Trophoblast cell (in vitro differentiated cells and primary cell): ENCODE data around the gene ACOD1.

Experiments
- DNase-seq, 2 donors: peaks; one replicate each; pipeline ENCODE4 v3.0.0-alpha.2; 2016
- H2AFZ ChIP-seq: 2 replicates; pipeline ENCODE4 v1.6.1; 2013; ENCODE audit warnings: low read length, moderate library complexity, mild to moderate bottlenecking; ENCODE audit not compliant: insufficient read depth, poor library complexity
- H2AK5ac ChIP-seq: 2 replicates; pipeline ENCODE4 v1.6.1; 2013; ENCODE audit warnings: mild to moderate bottlenecking, low read length
- H2BK120ac ChIP-seq: 2 replicates; pipeline ENCODE4 v1.6.1; 2013; ENCODE audit warnings: low read length, mild to moderate bottlenecking, moderate library complexity; ENCODE audit not compliant: insufficient read depth, poor library complexity
- H2BK12ac ChIP-seq: 2 replicates; pipeline ENCODE4 v1.6.1; 2013; ENCODE audit warnings: mild to moderate bottlenecking, low read length, moderate library complexity
- H2BK5ac ChIP-seq: 2 replicates; pipeline ENCODE4 v1.6.1; 2013; ENCODE audit warnings: low read length, low read depth, moderate library complexity, mild to moderate bottlenecking; ENCODE audit not compliant: poor library complexity
- H3K14ac ChIP-seq: 2 replicates; pipeline ENCODE4 v1.6.1; 2013; ENCODE audit warnings: mild to moderate bottlenecking, low read length
- H3K18ac ChIP-seq: 2 replicates; pipeline ENCODE4 v1.6.1; 2013; ENCODE audit warnings: mild to moderate bottlenecking, low read length
- H3K23ac ChIP-seq: 2 replicates; pipeline ENCODE4 v1.6.1; 2013; ENCODE audit warnings: low read length
- H3K27ac ChIP-seq: 2 replicates; pipeline ENCODE4 v1.5.1; 2013; ENCODE audit warnings: low read depth, mild to moderate bottlenecking, inconsistent platforms, low read length, moderate library complexity
- H3K27me3 ChIP-seq: 2 replicates; pipeline ENCODE4 v1.6.1; 2013; ENCODE audit warnings: inconsistent platforms, mild to moderate bottlenecking, low read length, moderate library complexity; ENCODE audit not compliant: insufficient read depth
- H3K36me3 ChIP-seq, 2 experiments: 1 replicate in 1 of 2; 2 replicates in 1 of 2; pipeline ENCODE4 v1.6.1; 2013; ENCODE audit warnings: low read length in 2 of 2, mild to moderate bottlenecking in 2 of 2, moderate library complexity in 1 of 2; ENCODE audit not compliant: insufficient read depth in 2 of 2, control insufficient read depth in 1 of 2
- H3K4ac ChIP-seq: 2 replicates; pipeline ENCODE4 v1.6.1; 2013; ENCODE audit warnings: low read depth, mild to moderate bottlenecking, low read length, moderate library complexity
- H3K4me1 ChIP-seq, 2 experiments: 1 replicate in 1 of 2; 2 replicates in 1 of 2; pipeline ENCODE4 v1.6.1; 2013; ENCODE audit warnings: low read length in 2 of 2, mild to moderate bottlenecking in 2 of 2, moderate library complexity in 1 of 2; ENCODE audit not compliant: insufficient read depth in 2 of 2, control insufficient read depth in 1 of 2
- H3K4me2 ChIP-seq: 2 replicates; pipeline ENCODE4 v1.6.1; 2013; ENCODE audit warnings: inconsistent platforms, mild to moderate bottlenecking, low read length, moderate library complexity
- H3K4me3 ChIP-seq: 2 replicates; pipeline ENCODE4 v1.5.1; 2013; ENCODE audit warnings: mild to moderate bottlenecking, low read depth, low read length, inconsistent platforms
- H3K79me1 ChIP-seq: one replicate; pipeline ENCODE4 v1.6.1; 2013; ENCODE audit warnings: low read length
- H3K79me2 ChIP-seq: 2 replicates; pipeline ENCODE4 v1.6.1; 2013; ENCODE audit warnings: low read length, mild to moderate bottlenecking; ENCODE audit not compliant: control insufficient read depth, insufficient read depth, poor library complexity
- H3K9ac ChIP-seq: 2 replicates; pipeline ENCODE4 v1.6.1; 2013; ENCODE audit warnings: mild to moderate bottlenecking, low read length
- H3K9me3 ChIP-seq: 2 replicates; pipeline ENCODE4 v1.6.1; 2013; ENCODE audit warnings: low read depth, mild to moderate bottlenecking, control low read depth, inconsistent platforms, low read length; ENCODE audit not compliant: insufficient read depth
- H4K12ac ChIP-seq: 2 replicates; pipeline ENCODE4 v1.6.1; 2013; ENCODE audit warnings: low read depth, mild to moderate bottlenecking, low read length, moderate library complexity
- H4K8ac ChIP-seq: 2 replicates; pipeline ENCODE4 v1.6.1; 2013; ENCODE audit warnings: low read depth, mild to moderate bottlenecking, low read length, moderate library complexity
- H4K91ac ChIP-seq: one replicate; pipeline ENCODE4 v1.6.1; 2013; ENCODE audit warnings: low read depth, mild to moderate bottlenecking, low read length, moderate library complexity
- WGBS: extraction: QIAGEN DNeasy Blood & Tissue Kit; methylation state at CpG from one replicate; pipeline ENCODE4 v1.1.7; 2013; ENCODE audit warnings: missing lambda C conversion rate; ENCODE audit not compliant: insufficient read length, insufficient coverage; ENCODE audit errors: extremely low coverage; 5-methylcytosine and 5-hydroxymethylcytosine counted together

ACOD1 gene

DNA sequence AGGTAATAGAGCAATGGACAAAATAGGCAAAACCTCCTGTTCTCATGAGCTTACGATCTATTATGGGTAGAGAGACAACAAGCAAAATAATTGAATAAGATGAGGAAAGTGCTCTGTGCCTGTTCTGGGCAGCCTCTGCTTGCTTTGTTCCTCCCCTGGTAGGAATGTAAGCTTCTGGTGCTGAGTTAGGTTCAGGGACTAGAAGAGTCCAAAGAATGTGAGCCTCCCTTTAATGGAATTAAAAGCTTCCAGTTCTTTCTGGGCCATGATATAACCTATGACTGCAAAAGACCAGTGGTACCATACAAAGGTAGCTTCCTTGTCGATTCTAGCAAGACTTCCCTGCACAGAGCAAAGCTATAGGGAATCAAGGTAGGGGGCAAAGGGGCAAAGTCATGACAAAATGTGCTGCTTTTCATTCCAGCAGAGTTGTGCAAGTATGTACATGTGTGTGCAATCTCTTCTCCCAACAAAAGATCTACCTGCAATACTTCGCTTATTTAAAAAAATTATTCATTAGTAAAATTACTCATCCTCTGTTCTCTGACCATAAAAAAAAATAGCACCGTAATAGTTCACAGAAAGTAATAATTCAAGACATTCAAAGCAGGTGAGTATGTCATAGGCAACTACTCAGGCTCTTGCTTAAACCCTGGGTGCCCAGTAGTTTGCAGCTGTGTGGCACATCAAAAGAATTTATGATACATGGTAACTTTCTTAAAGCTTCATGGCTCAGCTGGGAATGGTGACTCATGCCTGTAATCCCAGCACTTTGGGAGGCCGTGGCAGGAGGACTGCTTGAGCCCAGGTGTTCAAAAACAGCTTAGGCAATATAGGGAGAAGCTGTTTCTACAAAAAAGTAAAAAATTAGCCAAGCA is 21.4 kb downstream of the ACOD1 start:
- Histone ChIP-seq H3K27ac (no peak overlapping the region), H2AFZ (no peak overlapping the region), H4K8ac (no peak overlapping the region), H4K12ac (no peak overlapping the region), H3K9me3 (no peaks in the 10 kb centered on the region), H3K79me1 (peaks cover 12% of the 10 kb centered on the region), H3K14ac (no peak overlapping the region), H3K79me2 (no peaks in the 10 kb centered on the region), H2BK12ac (no peak overlapping the region), H3K4me2 (no peak overlapping the region), H3K9ac (no peak overlapping the region), H3K18ac (no peak overlapping the region), H2AK5ac (no peak overlapping the region), H3K4me1 (peaks cover 11 to 32% of the 10 kb centered on the region in 2 experiments), H2BK5ac (no peak overlapping the region), H4K91ac (no peak overlapping the region), H3K23ac (no peak overlapping the region), H3K4me3 (no peak overlapping the region), H2BK120ac (no peak overlapping the region), H3K4ac (no peak overlapping the region), H3K36me3 (no peaks in the 10 kb centered on the region), H3K27me3 (no peaks in the 10 kb centered on the region)
- DNase-seq, result peak; percentile 87 to 88
- WGBS, result no CpG with 5 or more reads among the region's 5 CpGs

DNA sequence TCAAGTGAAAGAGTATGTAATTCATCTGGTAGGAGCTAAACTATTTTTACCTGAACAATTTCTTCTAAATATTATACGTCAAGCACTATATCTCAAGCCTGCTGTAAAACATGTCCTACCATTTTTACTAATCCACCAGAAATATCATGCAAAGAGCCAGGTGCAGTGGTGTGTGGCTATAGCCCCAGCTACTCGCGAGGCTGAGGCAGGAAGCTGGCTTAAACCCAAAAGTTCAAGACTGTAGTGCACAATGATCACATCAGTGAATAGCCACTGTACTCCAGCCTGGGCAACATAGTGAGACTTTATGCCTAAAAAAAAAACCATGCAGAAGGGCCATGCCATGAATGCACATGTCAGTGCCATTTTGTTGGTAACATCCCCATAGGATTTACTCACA is 22.9 kb downstream of the ACOD1 start:
- H2AK5ac ChIP-seq, result no peak overlapping the region
- no CpG with 5 or more reads among the region's 3 CpGs for WGBS
- H3K36me3 ChIP-seq, result no peaks in the 10 kb centered on the region
- no peaks in the 10 kb centered on the region for H3K9me3 ChIP-seq
- no peak overlapping the region for H3K14ac ChIP-seq
- H2AFZ ChIP-seq, result no peak overlapping the region
- H3K27ac ChIP-seq, result no peak overlapping the region
- no peak overlapping the region for H3K9ac ChIP-seq
- peaks cover 11 to 32% of the 10 kb centered on the region in 2 experiments for H3K4me1 ChIP-seq
- no peak overlapping the region for H3K4me2 ChIP-seq
- H3K4me3 ChIP-seq, result no peak overlapping the region
- H3K27me3 ChIP-seq, result no peaks in the 10 kb centered on the region
- H3K79me2 ChIP-seq, result no peaks in the 10 kb centered on the region
- H2BK12ac ChIP-seq, result peak overlapping the region; percentile 2
- no peak overlapping the region for H2BK120ac ChIP-seq
- no peak overlapping the region for H4K12ac ChIP-seq
- no peak overlapping the region for H4K8ac ChIP-seq
- no peak overlapping the region for H2BK5ac ChIP-seq
- no peak for DNase-seq
- no peak overlapping the region for H3K18ac ChIP-seq
- H3K79me1 ChIP-seq, result peaks cover 12% of the 10 kb centered on the region
- H3K23ac ChIP-seq, result no peak overlapping the region
- no peak overlapping the region for H3K4ac ChIP-seq
- no peak overlapping the region for H4K91ac ChIP-seq

DNA sequence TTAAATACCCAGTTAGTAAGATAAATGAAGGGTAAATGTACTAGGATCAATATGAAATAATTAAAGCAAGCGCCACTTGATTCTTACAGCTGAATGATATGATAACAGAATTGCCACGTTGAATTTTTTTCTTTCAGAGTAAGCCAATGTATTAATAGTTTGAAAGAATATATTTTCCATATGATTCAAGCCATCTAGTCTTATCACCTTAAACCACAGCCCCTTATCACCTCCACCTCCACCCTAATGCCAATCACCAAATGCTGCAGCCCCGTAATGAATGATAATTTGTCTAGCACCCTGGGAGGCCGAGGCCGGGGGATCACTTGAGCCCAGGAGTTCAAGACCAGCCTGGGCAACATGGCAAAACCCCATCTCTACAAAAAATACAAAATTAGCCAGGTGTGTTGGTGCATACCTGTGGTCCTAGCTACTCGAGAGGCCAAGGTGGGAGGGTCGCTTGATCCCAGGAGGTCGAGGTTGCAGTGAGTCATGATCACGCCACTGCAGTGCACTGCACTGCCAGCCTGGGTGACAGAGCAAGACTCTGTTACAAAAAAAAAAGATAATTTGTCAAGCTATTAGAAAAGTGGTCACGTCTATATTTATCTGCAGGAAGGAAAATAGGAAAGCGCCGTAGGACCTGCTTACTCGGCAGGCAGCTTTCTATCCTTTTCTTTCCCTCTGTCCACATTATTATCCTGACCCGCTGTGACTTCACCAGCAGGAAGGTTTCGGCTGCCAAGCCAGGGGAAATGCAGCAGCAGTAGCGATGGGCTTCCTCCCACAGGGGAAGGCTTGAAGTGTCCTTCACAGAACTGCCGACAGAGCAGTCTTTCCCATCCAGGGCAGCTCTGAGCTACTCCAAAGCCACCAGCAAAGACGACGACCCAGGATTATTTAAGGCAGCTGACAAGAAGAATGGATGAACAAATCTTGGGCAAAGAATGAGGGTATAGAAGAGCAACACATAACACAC is 23.8 kb downstream of the ACOD1 start:
- peaks cover 12% of the 10 kb centered on the region for H3K79me1 ChIP-seq
- H2AFZ ChIP-seq, result no peak overlapping the region
- H4K91ac ChIP-seq, result no peak overlapping the region
- H4K8ac ChIP-seq, result no peak overlapping the region
- H2AK5ac ChIP-seq, result no peak overlapping the region
- H3K18ac ChIP-seq, result no peak overlapping the region
- H3K23ac ChIP-seq, result no peak overlapping the region
- H3K27me3 ChIP-seq, result no peaks in the 10 kb centered on the region
- no peak overlapping the region for H3K27ac ChIP-seq
- no peak overlapping the region for H3K14ac ChIP-seq
- no CpG with 5 or more reads among the region's 19 CpGs for WGBS
- no peak overlapping the region for H2BK120ac ChIP-seq
- no peak overlapping the region for H2BK12ac ChIP-seq
- no peak overlapping the region for H3K9ac ChIP-seq
- H3K9me3 ChIP-seq, result no peaks in the 10 kb centered on the region
- no peak overlapping the region for H3K4me3 ChIP-seq
- H3K36me3 ChIP-seq, result no peaks in the 10 kb centered on the region
- peaks cover 11 to 31% of the 10 kb centered on the region in 2 experiments for H3K4me1 ChIP-seq
- H3K4ac ChIP-seq, result no peak overlapping the region
- no peak overlapping the region for H3K4me2 ChIP-seq
- no peak overlapping the region for H2BK5ac ChIP-seq
- no peak for DNase-seq
- H4K12ac ChIP-seq, result no peak overlapping the region
- H3K79me2 ChIP-seq, result no peaks in the 10 kb centered on the region

DNA sequence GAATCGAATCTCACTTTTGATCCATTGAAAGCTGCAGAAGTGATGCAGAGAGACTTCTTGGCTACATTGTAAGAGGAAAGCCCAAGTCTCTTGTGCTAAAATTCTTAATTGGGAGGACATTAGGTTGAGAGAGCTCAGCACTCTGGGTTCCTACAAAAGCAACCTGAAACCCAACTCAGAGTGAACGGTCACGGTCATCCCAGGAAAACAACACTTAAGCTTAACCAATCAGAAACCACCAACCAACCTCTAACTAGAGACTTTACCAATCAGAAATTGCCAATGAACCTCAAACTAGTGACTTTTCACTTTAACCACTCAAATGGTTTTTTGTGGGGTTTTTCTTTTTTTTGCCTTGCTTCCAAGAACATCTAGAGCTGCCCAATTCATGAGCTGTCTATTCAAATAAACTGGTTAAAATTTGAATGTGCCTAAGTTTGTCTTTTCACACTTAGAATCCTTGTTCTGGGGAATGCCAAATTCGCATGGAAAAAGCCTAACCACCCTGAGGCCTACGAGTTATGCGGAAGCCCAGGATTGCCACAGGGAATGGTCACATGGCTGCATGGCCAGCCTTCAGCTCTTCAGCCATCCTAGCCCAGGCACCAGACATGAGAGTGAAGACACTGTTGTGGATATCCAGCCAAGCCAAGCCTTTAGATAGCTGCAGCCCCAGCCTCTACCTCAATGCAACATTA is 25.8 kb downstream of the ACOD1 start:
- Histone ChIP-seq H4K12ac (no peak overlapping the region), H3K79me1 (peaks cover 9% of the 10 kb centered on the region), H2BK120ac (peak overlapping the region; percentile 73), H3K23ac (no peak overlapping the region), H4K8ac (no peak overlapping the region), H2BK5ac (peak overlapping the region; percentile 75), H3K4ac (no peak overlapping the region), H3K79me2 (peaks cover 2% of the 10 kb centered on the region), H3K9ac (no peak overlapping the region), H3K4me1 (peaks cover 3 to 20% of the 10 kb centered on the region in 2 experiments), H2BK12ac (peak overlapping the region; percentile 54), H3K4me3 (no peak overlapping the region), H2AK5ac (no peak overlapping the region), H3K9me3 (no peaks in the 10 kb centered on the region), H3K27me3 (no peaks in the 10 kb centered on the region), H3K18ac (peak overlapping the region; percentile 61), H4K91ac (peak overlapping the region; percentile 43), H3K4me2 (no peak overlapping the region), H3K27ac (peak overlapping the region; percentile 80), H2AFZ (no peak overlapping the region), H3K14ac (no peak overlapping the region), H3K36me3 (peaks cover 0 to 2% of the 10 kb centered on the region in 2 experiments)
- WGBS, result no CpG with 5 or more reads among the region's 6 CpGs
- peak; percentile 81 to 84 for DNase-seq
